OCI-LY7 (cell line): ENCODE measurements around the gene DOCK4.

ENCODE experiments used
- EZH2phosphoT487 ChIP-seq: fragments of 200-600 bp; sonication (generic); IDR thresholded peaks from 2 replicates; pipeline ENCODE4 v1.6.1; 2018; ENCODE audit warnings: low read depth, borderline replicate concordance, mild to moderate bottlenecking, mixed run types, antibody characterized with exemption, low read length, moderate library complexity, mixed read lengths
- TF ChIP-seq, protein P1 (sequence below): fragments of 200-600 bp; sonication (generic); conservative IDR thresholded peaks from 2 replicates; pipeline ENCODE4 v1.5.1; 2014; ENCODE audit warnings: mild to moderate bottlenecking, antibody characterized with exemption, low read length, moderate library complexity, mixed read lengths

DNA sequence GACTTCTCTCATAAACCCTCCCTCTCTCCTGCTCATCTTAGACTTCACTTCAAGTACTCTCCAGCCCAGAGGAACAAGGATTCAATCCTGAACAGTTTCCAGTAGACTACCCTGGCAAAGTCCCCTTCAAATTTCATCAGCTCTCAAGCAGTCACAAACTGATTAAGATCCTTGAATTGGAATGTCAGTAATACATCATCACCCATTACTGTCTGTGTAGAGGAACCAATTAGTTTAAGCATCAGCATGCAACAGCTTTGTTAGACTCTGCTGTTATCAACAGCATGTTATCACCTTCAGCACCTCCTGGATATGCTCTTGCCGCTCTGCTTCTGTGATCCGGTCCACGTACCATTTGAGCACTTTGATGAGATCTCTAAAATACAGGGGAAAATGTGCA lies 336.9 kb downstream of the DOCK4 start:
- TF ChIP-seq, protein P1, sequence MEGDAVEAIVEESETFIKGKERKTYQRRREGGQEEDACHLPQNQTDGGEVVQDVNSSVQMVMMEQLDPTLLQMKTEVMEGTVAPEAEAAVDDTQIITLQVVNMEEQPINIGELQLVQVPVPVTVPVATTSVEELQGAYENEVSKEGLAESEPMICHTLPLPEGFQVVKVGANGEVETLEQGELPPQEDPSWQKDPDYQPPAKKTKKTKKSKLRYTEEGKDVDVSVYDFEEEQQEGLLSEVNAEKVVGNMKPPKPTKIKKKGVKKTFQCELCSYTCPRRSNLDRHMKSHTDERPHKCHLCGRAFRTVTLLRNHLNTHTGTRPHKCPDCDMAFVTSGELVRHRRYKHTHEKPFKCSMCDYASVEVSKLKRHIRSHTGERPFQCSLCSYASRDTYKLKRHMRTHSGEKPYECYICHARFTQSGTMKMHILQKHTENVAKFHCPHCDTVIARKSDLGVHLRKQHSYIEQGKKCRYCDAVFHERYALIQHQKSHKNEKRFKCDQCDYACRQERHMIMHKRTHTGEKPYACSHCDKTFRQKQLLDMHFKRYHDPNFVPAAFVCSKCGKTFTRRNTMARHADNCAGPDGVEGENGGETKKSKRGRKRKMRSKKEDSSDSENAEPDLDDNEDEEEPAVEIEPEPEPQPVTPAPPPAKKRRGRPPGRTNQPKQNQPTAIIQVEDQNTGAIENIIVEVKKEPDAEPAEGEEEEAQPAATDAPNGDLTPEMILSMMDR = no peak
- TF ChIP-seq EZH2phosphoT487 = no peak
